MV-4-11 (cell line): ENCODE results near the gene LIF.
"Not testable (repeated sequence)": the region's sequence is repeated elsewhere in the genome, so short reads cannot be mapped to it uniquely, and the experiment has no call there.

Source experiments
- DNase-seq: peaks from one replicate; lab custom pipeline; 2025; lab: John Stamatoyannopoulos, UW

Gene LIF

GRCh38 chr22:30241576-30242371 lies 4.8 kb downstream of the LIF start:
- no peak for DNase-seq

GRCh38 chr22:30240541-30241417 lies 5.8 kb downstream of the LIF start:
- peak; percentile 54 for DNase-seq

GRCh38 chr22:30239488-30240405 lies 6.8 kb downstream of the LIF start:
- DNase-seq = no peak

GRCh38 chr22:30238661-30239487 lies 7.7 kb downstream of the LIF start:
- DNase-seq = no peak

- no peak for DNase-seq
Measured at GRCh38 chr22:30238136-30238535, 8.4 kb downstream of the LIF start.

DNA sequence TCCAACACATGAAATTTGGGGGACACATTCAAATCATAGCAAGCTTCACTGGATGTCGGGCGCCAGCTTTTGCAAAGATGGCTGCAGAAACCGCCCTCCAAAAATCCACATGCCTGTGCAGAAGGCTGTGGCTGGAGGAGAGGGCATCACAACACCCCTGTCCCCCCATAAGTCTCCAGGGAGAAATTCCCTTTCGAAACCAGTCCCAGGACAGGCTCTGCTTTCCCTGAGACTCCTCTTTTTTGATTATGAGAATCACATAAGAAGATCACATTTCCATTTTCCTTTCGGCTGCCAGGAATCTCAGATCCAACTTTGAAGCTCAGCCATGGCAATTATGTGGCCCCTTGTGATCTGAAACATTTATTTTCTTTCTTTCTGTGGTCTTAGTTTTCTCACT lies 9.7 kb downstream of the LIF start:
- DNase-seq = no peak

DNA sequence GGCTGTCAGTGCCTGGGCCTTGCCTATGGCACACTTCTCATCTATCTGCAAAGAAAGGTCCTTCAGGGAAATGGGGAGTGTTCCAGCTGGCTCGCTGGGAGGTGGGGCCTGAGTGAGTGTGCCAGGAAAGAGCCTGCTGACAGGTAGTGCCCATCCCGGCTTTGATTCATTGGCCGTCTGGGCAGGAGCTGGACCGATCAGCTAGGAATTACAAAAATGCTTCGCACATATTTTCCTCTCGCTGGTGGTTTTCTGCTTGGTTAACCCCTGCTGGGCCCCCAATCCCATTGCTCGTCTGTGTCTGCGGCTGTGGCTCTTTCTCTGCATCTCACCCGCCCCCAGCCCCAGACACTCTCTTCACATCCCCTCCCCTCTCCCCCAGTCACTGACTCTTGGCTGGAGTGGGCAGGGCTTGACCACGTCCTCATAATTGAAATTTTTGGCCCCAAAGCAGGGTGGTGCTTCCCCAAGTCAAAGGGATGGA lies 10.8 kb downstream of the LIF start:
- no peak for DNase-seq

GRCh38 chr22:30234786-30235470 lies 11.6 kb downstream of the LIF start:
- no peak for DNase-seq

GRCh38 chr22:30234325-30234724 lies 12.2 kb downstream of the LIF start:
- not testable (repeated sequence) for DNase-seq

GRCh38 chr22:30233582-30233981 lies 13.0 kb downstream of the LIF start:
- no peak for DNase-seq

GRCh38 chr22:30232716-30233218 lies 13.8 kb downstream of the LIF start:
- DNase-seq = no peak

GRCh38 chr22:30230787-30231461 lies 15.6 kb downstream of the LIF start:
- no peak for DNase-seq

DNA sequence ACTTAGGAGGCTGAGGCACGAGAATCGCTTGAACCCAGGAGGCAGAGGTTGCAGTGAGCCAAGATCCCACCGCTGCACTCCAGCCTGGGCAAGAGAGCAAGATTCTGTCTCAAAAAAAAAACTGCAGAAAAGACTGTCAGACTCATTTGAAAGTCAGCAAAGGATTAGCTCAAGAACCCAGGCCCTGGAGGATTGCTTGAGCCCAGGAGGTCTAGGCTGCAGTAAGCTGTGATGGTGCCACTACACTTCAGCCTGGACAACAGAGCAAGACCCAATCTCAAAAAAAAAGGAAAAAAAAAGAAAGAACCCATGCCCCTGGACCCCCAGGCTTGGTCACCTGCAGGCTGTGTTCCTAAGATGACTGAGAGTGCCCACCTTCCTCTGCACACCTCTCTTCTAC lies 16.2 kb downstream of the LIF start:
- DNase-seq = no peak

- DNase-seq = no peak
Measured at GRCh38 chr22:30228509-30229359, 17.8 kb downstream of the LIF start.

DNA sequence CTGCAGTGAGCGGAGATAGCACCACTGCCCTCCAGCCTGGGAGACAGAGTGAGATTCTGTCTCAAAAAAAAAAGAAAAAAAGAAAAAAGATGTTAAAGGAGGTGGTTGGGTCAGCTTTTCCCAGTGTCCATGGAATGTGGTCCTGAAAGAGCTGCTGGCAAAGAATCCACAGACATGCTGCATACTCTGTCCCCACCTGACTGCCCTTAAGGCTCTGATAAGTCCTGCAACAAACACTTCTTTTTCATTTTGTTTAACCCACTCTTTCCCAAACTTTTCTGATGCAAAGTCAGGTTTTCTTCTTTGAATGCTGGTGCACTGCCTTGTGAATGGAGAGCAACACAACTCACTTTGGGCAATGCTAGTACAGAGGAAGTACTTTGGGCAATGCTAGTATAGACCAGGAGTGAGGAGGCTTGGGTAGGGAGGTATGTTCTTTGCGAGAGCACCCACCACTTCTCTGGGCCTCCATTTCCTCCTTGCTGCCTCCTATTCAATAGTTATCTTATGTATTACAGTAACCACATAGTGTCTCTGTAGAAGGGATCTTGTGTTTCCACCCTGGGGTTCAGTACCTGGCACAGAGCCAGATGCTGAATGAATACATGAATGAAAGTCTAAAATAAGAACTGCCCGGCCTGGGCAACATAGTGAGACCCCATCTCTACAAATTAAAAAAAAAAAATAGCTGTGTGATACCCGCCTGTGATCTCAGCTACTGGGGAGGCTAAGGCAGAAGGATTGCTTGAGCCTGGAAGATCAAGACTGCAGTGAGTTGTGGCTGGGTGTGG lies 18.9 kb downstream of the LIF start:
- no peak for DNase-seq

GRCh38 chr22:30226192-30226832 lies 20.2 kb downstream of the LIF start:
- DNase-seq = no peak

DNA sequence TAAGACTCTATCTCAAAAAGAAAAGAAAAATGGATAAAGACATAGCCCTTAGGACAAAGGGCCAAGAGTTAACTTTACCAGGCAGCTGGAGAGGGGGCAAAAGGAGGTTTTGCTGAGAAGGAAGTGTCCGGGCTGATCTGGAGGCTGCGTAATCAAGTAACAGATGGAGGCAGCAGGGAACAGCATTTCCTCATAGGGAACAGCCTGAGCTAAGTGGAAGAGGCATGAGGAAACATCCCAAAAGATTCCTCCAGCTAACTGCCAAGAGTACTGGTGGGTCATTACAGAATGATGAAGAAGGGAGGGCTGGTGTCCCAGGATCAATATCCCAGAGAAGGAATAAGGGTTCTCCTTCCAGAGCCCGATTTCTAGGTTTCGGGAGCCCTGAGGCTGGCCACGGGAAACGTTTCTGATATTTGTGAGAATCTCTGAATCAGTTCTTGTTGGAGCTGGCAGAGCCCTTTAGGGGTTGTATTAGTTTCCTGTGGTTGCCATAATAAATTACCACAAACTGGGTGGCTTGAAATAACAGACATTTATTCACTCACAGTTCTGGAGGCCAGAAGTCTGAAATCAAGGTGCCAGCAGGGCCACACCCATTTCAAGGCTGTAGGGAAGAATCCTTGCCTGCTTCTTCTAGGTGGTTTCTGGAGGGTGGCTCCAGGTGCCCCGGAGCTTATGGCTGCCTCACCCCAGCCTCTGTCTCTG lies 21.2 kb downstream of the LIF start:
- DNase-seq = no peak
